Lung (tissue), 12 donors: ENCODE data around the gene MARCHF9. TPM values are rescaled to one million over a fixed set of nuclear protein-coding genes. Genes with fewer than 3 reads are reported as not detected.

Source experiments
- ATAC-seq: fragments of 200-7000 bp; cut with Tn5 transposase; one replicate; pipeline ENCODE4 v1.9.1; 2020; ENCODE audit warnings: moderate number of reproducible peaks; ENCODE audit not compliant: insufficient read depth, low FRiP score
- DNase-seq, 3 donors: peaks; one replicate each; pipeline ENCODE4 v3.0.0-alpha.2; 2013 to 2017
- H3K27ac ChIP-seq, 2 donors: one replicate each; pipeline ENCODE4 v1.5.1; 2013; ENCODE audit warnings: mild to moderate bottlenecking in 2 of 2, moderate library complexity in 2 of 2, control low read depth in 1 of 2, inconsistent platforms in 1 of 2, low read depth in 1 of 2, low read length in 1 of 2
- H3K27me3 ChIP-seq, 3 donors: one replicate each; pipeline ENCODE4 v1.5.1; 2013; ENCODE audit warnings: low read length in 2 of 3; ENCODE audit not compliant: control insufficient read depth in 3 of 3, insufficient read depth in 3 of 3
- H3K36me3 ChIP-seq, 4 donors: one replicate each; pipeline ENCODE4 v1.5.1; 2013; ENCODE audit warnings: low read length in 4 of 4, mild to moderate bottlenecking in 1 of 4, moderate library complexity in 1 of 4; ENCODE audit not compliant: control insufficient read depth in 4 of 4, insufficient read depth in 4 of 4
- H3K4me1 ChIP-seq, 5 donors: one replicate each; pipeline ENCODE4 v1.5.1; 2013; ENCODE audit warnings: low read length in 5 of 5, mild to moderate bottlenecking in 2 of 5, moderate library complexity in 1 of 5; ENCODE audit not compliant: control insufficient read depth in 5 of 5, insufficient read depth in 5 of 5
- H3K4me3 ChIP-seq: one replicate; pipeline ENCODE4 v1.5.1; 2013; ENCODE audit warnings: mild to moderate bottlenecking, control low read depth, moderate library complexity
- H3K9ac ChIP-seq, 2 donors: one replicate each; pipeline ENCODE4 v1.5.1; 2013; ENCODE audit warnings: low read length in 2 of 2, control low read depth in 1 of 2; ENCODE audit not compliant: insufficient read depth in 1 of 2
- H3K9me3 ChIP-seq, 4 donors: one replicate each; pipeline ENCODE4 v1.5.1; 2013; ENCODE audit warnings: low read length in 3 of 4, mild to moderate bottlenecking in 1 of 4, moderate library complexity in 1 of 4; ENCODE audit not compliant: control insufficient read depth in 4 of 4, insufficient read depth in 3 of 4
- CTCF ChIP-seq: IDR thresholded peaks from 2 replicates; pipeline ENCODE4 v1.5.1; 2012; ENCODE audit warnings: mild to moderate bottlenecking; ENCODE audit errors: control extremely low read depth, extremely low read depth
- WGBS, 2 donors: extraction: QIAGEN DNeasy Blood & Tissue Kit; methylation state at CpG; one replicate each; pipeline ENCODE4 v1.1.7; 2013; 5-methylcytosine and 5-hydroxymethylcytosine counted together
- polyA plus RNA-seq, 2 donors: library from polyadenylated mRNA; stranded (reverse); fragments of 200-250 nt; gene quantifications; one replicate each; pipeline ENCODE4 v1.2.1, GENCODE V29; 2013
- total RNA-seq, 2 donors: library from RNA; depleted of rRNA in 1 of 2; stranded (reverse); fragments of >200 nt in 1 of 2; gene quantifications; one replicate each; pipeline ENCODE4 v1.2.1, GENCODE V29; 2014 to 2021
- donor health status: control.
- donor health status: control.
- donor health status: Bipolar disorder and iron deficiency.
- donor health status: healthy.
- donor health status: DM: yes; HTN: yes; CAD: no.

The MARCHF9 gene
- total and polyA plus RNA-seq, 4 donors: 12.1 to 31.1 (median 18.5) TPM

DNA sequence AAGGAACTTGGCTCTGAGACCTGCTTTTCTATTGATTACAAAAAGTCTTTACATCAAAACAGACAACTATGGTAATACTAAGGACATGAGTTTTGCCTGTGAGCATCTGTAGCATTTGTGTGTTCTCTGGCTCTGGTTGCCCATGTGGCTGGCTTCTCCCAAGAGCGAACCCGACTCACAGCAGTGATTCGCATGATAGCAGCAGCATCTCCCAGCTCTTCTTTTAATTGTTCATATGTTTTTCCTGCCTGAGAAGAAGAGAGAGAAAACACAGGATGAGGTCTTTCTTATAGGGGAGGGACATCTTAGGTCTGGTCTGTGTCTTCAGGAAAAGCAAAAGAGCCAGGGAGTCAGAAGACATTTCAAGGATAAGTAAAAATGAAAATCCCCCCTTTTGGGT is 46.1 kb downstream of the MARCHF9 start:
- no peak for TF ChIP-seq CTCF
- no peaks in the 10 kb centered on the region for H3K27me3 ChIP-seq
- no peak overlapping the region for H3K4me3 ChIP-seq
- no peak overlapping the region for H3K9ac ChIP-seq
- no peak for ATAC-seq
- H3K36me3 ChIP-seq: peaks cover 15 to 54% (median 33%) of the 10 kb centered on the region in 4 donors
- H3K27ac ChIP-seq: no peak overlapping the region
- 95 to 98% methylated on average over 3 of the region's 3 CpGs for WGBS, 2 donors
- no peaks in the 10 kb centered on the region for H3K4me1 ChIP-seq
- H3K9me3 ChIP-seq: no peaks in the 10 kb centered on the region
- DNase-seq: no peak

GRCh38 chr12:57802607-57803006 is 47.7 kb downstream of the MARCHF9 start:
- ATAC-seq: no peak

DNA sequence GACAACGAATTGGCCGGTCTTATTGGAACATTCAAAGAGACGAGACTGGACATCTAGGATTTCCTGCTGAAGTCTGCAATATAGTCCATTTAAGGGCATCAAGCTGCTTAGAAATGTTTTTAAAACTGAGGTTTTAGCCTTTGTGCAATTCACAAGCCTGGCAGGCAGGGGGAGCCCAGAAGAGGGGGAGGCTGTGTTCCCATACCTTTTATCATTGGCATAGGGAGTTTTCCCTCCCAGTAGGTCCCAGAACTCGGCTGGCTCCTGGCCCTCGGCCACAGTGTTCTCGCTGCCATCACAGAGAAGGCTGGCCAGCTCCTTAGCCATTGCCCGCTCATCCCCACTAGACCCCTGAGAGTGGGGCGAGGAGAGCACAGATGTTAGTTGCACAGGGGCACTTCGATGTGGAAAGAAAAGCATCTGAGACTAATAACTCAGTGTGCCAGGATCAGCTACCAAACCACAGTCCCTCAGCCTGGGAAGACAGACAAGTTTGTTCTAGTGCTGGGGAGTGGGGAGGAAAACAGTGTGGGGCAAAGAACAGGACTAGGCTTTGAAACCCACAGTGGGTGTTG is 48.5 kb downstream of the MARCHF9 start:
- no peak overlapping the region for H3K9ac ChIP-seq
- H3K27ac ChIP-seq: no peak overlapping the region
- DNase-seq: peak in 1 of 3 donors; percentile 45
- H3K27me3 ChIP-seq: no peaks in the 10 kb centered on the region
- peak; percentile 59 for TF ChIP-seq CTCF
- no peaks in the 10 kb centered on the region for H3K9me3 ChIP-seq
- H3K4me3 ChIP-seq: no peak overlapping the region
- no peaks in the 10 kb centered on the region for H3K4me1 ChIP-seq
- peaks cover 22 to 51% (median 38%) of the 10 kb centered on the region in 4 donors for H3K36me3 ChIP-seq
- ATAC-seq: peak; percentile 55
- WGBS, 2 donors: 56 to 71% methylated on average over 9 of the region's 9 CpGs

More at GRCh38 chr12:57802607-57803006, 47.7 kb downstream of the MARCHF9 start:
- Histone ChIP-seq H3K36me3 (peaks cover 20 to 49% (median 31%) of the 10 kb centered on the region in 4 donors), H3K4me1 (no peaks in the 10 kb centered on the region), H3K27ac (no peak overlapping the region), H3K9ac (no peak overlapping the region), H3K4me3 (no peak overlapping the region), H3K27me3 (no peaks in the 10 kb centered on the region), H3K9me3 (no peaks in the 10 kb centered on the region)
- 94 to 97% methylated on average over 1 of the region's 1 CpG for WGBS, 2 donors
- DNase-seq: no peak
- TF ChIP-seq CTCF: no peak

GRCh38 chr12:57806677-57807076 is 51.8 kb downstream of the MARCHF9 start:
- peaks cover 24 to 47% (median 35%) of the 10 kb centered on the region in 4 donors for H3K36me3 ChIP-seq
- no peak for TF ChIP-seq CTCF
- no peaks in the 10 kb centered on the region for H3K27me3 ChIP-seq
- ATAC-seq (no peak), DNase-seq (no peak)
- H3K4me1 ChIP-seq: no peaks in the 10 kb centered on the region
- no peaks in the 10 kb centered on the region for H3K9me3 ChIP-seq
- H3K27ac ChIP-seq: no peak overlapping the region
- no peak overlapping the region for H3K4me3 ChIP-seq
- no peak overlapping the region for H3K9ac ChIP-seq
- WGBS, 2 donors: 94 to 98% methylated on average over 3 of the region's 3 CpGs
